ENCODE measurements around the gene XCL1. TPM values are rescaled to one million over a fixed set of nuclear protein-coding genes. Genes with fewer than 3 reads are reported as not detected.
"Not testable (repeated sequence)": the region's sequence is repeated elsewhere in the genome, so short reads cannot be mapped to it uniquely, and the experiment has no call there.

The XCL1 gene
- 0.67 TPM for total RNA-seq
- long read RNA-seq, partial matches to known transcripts = 0 of 1 reads
- long read RNA-seq, other reads (novel, unspliced or antisense) = 1 of 1 reads

GRCh38 chr1:168576245-168576688 is at the start of gene XCL1:
Gene XCL1, plus strand, starts transcription at chr1:168576605. Its CDS starts 33 bp downstream, at chr1:168576638.
- DNase-seq; ATAC-seq; intact Hi-C loops (cut with micrococcal nuclease): not testable (repeated sequence)

GRCh38 chr1:168529518-168529917 is 46.9 kb upstream of the XCL1 start:
- no peak for ATAC-seq

GRCh38 chr1:168531615-168532345 is 44.6 kb upstream of the XCL1 start:
- ATAC-seq = no peak
- DNase-seq = no peak
- intact Hi-C loops (cut with micrococcal nuclease) = no loop called here

More at GRCh38 chr1:168529518-168529917, 46.9 kb upstream of the XCL1 start:
- no peak for DNase-seq
- intact Hi-C loops (cut with micrococcal nuclease) = no loop called here

- no peak for DNase-seq
- ATAC-seq = no peak
- intact Hi-C loops (cut with micrococcal nuclease) = no loop called here
These were observed 40.9 kb upstream of the XCL1 start for GRCh38 chr1:168535536-168535935.

- ATAC-seq; intact Hi-C loops (cut with micrococcal nuclease); DNase-seq: not testable (repeated sequence)
These were observed 35.6 kb upstream of the XCL1 start for GRCh38 chr1:168540798-168541197.

- DNase-seq; intact Hi-C loops (cut with micrococcal nuclease); ATAC-seq: not testable (repeated sequence)
These were observed 33.4 kb upstream of the XCL1 start for GRCh38 chr1:168542978-168543377.

- intact Hi-C loops (cut with micrococcal nuclease); DNase-seq; ATAC-seq: not testable (repeated sequence)
These were observed 32.4 kb upstream of the XCL1 start, which contains the start of gene XCL2 for GRCh38 chr1:168543840-168544498. Gene XCL2, minus strand, starts transcription at chr1:168543997. Its CDS starts 33 bp downstream, at chr1:168543964.

GRCh38 chr1:168545678-168546552 is 30.5 kb upstream of the XCL1 start:
- ATAC-seq; DNase-seq; intact Hi-C loops (cut with micrococcal nuclease): not testable (repeated sequence)

- not testable (repeated sequence) for ATAC-seq
These were observed 29.9 kb upstream of the XCL1 start for GRCh38 chr1:168546553-168546895.

GRCh38 chr1:168550971-168551370 is 25.4 kb upstream of the XCL1 start:
- DNase-seq = no peak
- intact Hi-C loops (cut with micrococcal nuclease) = no loop called here
- no peak for ATAC-seq

More at GRCh38 chr1:168546553-168546895, 29.9 kb upstream of the XCL1 start:
- intact Hi-C loops (cut with micrococcal nuclease); DNase-seq: not testable (repeated sequence)

- DNase-seq = no peak
- ATAC-seq = no peak
- intact Hi-C loops (cut with micrococcal nuclease) = no loop called here
These were observed 24.7 kb upstream of the XCL1 start for GRCh38 chr1:168551688-168552087.

- intact Hi-C loops (cut with micrococcal nuclease) = no loop called here
- ATAC-seq = no peak
- no peak for DNase-seq
These were observed 23.4 kb upstream of the XCL1 start for GRCh38 chr1:168552961-168553360.

GRCh38 chr1:168553680-168554553 is 22.5 kb upstream of the XCL1 start:
- DNase-seq = no peak
- intact Hi-C loops (cut with micrococcal nuclease) = no loop called here
- no peak for ATAC-seq

GRCh38 chr1:168554603-168555483 is 21.6 kb upstream of the XCL1 start:
- DNase-seq (no peak), ATAC-seq (no peak)
- intact Hi-C loops (cut with micrococcal nuclease) = no loop called here

GRCh38 chr1:168555508-168556046 is 20.8 kb upstream of the XCL1 start:
- no peak for DNase-seq
- intact Hi-C loops (cut with micrococcal nuclease) = no loop called here
- ATAC-seq = no peak

GRCh38 chr1:168556647-168557046 is 19.8 kb upstream of the XCL1 start:
- ATAC-seq = no peak
- DNase-seq = no peak
- intact Hi-C loops (cut with micrococcal nuclease) = no loop called here

GRCh38 chr1:168560370-168560769 is 16.0 kb upstream of the XCL1 start:
- ATAC-seq (no peak), DNase-seq (no peak)
- intact Hi-C loops (cut with micrococcal nuclease) = no loop called here

Measured in left ventricle myocardium superior (tissue), 1 donor.